Epithelial cell of prostate (primary cell): ENCODE results near the gene ARF3.

ENCODE experiments used
- DNase-seq: peaks from one replicate; pipeline ENCODE4 v3.0.0-alpha.2; 2011; ENCODE audit warnings: low read depth, low spot score
- H3K27ac ChIP-seq: fragments of 450-650 bp; 2 replicates; pipeline ENCODE4 v1.5.1; 2017; ENCODE audit warnings: mild to moderate bottlenecking

ARF3 gene

DNA sequence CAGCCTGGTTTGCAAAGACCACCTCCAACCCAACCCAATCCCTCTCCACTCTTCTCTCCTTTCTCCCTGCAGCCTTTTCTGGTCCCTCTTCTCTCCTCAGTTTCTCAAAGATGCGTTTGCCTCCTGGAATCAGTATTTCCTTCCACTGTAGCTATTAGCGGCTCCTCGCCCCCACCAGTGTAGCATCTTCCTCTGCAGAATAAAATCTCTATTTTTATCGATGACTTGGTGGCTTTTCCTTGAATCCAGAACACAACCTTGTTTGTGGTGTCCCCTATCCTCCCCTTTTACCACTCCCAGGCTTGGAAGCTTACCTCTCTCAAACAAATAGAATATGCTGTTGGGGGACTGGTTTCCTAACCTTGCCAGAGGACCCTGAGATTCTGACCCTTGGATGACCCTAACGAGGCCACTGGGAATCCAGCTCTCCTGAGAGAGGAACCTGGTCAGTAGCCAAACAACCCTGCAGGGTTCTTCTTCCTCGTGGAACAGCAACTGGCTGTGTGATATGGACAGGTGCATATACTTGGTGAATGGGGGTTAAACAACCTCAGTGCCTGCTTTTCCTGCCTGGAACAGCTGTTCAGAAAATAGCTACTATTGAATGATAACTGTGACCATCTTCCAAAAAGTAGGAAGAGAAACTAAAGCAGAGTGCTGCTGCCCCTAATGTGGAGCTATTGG lies 25.3 kb upstream of the ARF3 start:
- no peak for DNase-seq
- H3K27ac ChIP-seq, result no peak overlapping the region

DNA sequence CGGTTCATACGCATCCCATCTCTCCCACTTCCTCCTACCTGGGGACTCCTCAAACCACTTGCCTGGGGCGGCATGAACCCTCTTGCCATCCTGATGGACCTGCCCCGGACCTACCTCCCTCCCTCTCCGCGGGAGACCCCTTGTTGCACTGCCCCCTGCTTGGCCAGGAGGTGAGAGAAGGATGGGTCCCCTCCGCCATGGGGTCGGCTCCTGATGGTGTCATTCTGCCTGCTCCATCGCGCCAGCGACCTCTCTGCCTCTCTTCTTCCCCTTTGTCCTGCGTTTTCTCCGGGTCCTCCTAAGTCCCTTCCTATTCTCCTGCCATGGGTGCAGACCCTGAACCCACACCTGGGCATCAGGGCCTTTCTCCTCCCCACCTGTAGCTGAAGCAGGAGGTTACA lies 24.5 kb upstream of the ARF3 start:
- H3K27ac ChIP-seq, result no peak overlapping the region
- no peak for DNase-seq

GRCh38 chr12:48980953-48981756 lies 23.9 kb upstream of the ARF3 start:
- H3K27ac ChIP-seq, result no peak overlapping the region
- DNase-seq, result no peak

- no peak overlapping the region for H3K27ac ChIP-seq
- DNase-seq, result no peak
Observed at GRCh38 chr12:48980389-48980952, 23.2 kb upstream of the ARF3 start.

DNA sequence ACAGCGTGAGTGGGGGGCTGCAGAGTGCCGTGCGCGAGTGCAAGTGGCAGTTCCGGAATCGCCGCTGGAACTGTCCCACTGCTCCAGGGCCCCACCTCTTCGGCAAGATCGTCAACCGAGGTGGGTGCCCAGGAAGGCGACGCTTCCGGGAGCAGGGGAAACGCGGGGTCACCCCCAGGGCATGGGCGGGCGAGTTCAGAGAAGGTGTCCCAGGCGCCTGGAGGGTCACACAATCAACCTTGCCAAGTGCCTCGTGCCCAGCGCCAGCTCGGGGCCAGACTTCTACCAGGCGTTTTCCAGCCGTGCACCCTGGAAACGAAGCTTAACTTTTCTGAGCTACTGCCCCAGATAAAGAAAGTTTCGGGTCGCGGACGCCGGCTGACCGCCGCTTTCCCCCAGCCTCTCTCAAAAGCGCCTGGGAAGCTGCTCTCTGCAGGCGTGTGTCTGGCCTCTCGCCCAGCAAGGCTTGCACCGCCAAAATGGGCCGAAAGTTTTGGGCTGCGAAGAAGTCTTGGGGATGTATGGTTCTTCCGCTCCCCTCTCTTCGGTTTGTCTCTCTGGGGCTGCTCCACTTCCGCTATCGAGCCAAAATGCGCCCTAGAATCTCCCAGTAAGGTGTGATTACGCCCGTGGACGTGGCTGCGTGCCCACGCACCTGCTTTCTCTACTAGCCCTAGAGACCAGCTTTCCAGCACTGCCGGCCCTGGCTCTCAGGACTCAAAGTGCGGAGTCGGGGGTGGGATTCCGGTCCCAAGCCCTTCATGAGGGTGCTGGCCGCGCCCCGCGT lies 22.5 kb upstream of the ARF3 start:
- no peak overlapping the region for H3K27ac ChIP-seq
- DNase-seq, result no peak

DNA sequence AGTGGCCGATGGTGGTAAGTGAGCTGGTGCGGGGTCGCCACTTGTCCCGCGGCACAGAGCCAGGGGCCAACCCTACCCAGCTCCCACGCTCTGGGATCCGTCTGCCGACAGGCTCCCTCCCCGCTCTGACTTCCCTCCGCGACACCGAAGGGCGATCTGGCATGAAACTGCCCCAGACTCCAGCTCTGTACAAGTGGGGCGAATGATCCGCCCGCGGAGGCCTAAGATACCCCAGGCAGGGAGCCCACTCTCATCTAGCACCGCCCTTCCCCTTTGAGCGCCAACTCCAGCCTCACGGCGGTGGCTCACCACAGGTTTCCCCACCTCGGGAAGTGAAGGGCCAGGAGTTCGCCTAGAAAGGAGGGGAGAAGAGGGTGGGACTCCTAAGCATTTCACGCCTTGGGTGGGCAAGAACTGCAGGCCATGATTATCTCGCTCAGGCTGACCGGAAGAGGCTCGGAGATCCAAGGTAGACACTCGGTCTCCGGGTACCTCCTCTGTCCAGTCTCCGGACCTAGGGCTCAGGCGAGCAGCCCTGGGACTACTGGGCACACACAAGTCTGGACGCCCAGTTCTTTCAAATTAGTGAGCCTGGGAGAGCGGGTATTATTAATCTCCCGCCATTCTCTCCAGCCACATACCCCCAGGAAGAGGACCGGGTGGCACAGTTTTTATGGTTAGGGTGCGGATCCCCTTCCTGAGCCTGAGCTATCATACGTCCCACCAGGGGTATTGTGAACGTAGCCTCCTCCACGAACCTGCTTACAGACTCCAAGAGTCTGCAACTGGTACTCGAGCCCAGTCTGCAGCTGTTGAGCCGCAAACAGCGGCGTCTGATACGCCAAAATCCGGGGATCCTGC lies 21.7 kb upstream of the ARF3 start:
- no peak overlapping the region for H3K27ac ChIP-seq
- no peak for DNase-seq

GRCh38 chr12:48978291-48978740 lies 21.0 kb upstream of the ARF3 start, which contains the start of gene WNT1:
WNT1 (plus strand) TSS chr12:48978322; CDS start chr12:48978651, 329 bp downstream.
- DNase-seq, result no peak
- H3K27ac ChIP-seq, result no peak within 1 kb of the TSS

- H3K27ac ChIP-seq, result no peak overlapping the region
- DNase-seq, result no peak
Observed at GRCh38 chr12:48977290-48978281, 20.3 kb upstream of the ARF3 start.

GRCh38 chr12:48973941-48974673 lies 16.8 kb upstream of the ARF3 start:
- DNase-seq, result no peak

DNA sequence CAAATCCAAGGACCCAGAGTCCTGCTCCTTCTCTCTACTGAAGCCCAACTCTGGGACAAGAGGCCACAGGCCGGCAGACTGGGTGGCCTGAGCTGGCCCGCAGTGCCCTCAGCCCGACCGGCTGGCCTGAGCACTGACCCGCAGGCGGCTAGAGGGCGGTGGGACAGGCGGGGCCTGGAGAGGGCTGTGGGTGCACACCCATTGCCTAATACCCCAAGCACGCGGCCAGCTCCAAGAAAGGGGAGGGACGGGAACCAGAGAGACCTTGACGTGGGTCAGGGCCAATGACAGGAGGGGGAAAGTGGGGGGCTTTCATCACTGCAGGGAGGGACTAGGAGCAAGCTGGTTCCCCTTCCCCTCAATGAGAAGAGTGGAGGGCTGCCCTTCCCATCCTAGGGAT lies 16.2 kb upstream of the ARF3 start:
- no peak for DNase-seq
- no peak overlapping the region for H3K27ac ChIP-seq

More at GRCh38 chr12:48973941-48974673, 16.8 kb upstream of the ARF3 start:
- no peak overlapping the region for H3K27ac ChIP-seq

DNA sequence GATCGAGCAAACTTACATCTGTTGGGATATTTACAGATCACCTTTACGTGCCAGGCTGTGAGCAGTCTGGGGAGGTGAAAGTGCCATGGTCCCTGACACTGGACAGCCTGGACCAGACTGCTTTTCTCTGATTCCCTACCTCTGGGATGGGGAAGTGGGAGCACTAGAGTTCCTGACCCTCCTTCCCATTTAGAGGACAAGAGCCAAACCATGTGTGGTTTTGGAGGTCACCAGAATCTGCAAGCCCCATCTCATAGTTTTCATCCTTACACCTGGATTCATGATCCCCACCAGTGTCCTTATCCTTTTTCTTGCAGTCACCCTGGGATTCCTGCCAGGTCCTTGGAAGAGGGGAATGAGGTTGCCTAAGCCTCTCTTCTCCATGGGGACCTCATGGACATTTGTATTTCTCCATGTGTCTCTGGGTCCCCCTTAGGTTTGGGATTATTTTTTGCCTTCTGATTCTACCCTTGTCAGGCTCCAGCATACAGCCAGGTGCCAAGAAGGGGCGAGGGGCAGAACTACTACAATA lies 15.7 kb upstream of the ARF3 start:
- H3K27ac ChIP-seq, result no peak overlapping the region
- DNase-seq, result no peak

DNA sequence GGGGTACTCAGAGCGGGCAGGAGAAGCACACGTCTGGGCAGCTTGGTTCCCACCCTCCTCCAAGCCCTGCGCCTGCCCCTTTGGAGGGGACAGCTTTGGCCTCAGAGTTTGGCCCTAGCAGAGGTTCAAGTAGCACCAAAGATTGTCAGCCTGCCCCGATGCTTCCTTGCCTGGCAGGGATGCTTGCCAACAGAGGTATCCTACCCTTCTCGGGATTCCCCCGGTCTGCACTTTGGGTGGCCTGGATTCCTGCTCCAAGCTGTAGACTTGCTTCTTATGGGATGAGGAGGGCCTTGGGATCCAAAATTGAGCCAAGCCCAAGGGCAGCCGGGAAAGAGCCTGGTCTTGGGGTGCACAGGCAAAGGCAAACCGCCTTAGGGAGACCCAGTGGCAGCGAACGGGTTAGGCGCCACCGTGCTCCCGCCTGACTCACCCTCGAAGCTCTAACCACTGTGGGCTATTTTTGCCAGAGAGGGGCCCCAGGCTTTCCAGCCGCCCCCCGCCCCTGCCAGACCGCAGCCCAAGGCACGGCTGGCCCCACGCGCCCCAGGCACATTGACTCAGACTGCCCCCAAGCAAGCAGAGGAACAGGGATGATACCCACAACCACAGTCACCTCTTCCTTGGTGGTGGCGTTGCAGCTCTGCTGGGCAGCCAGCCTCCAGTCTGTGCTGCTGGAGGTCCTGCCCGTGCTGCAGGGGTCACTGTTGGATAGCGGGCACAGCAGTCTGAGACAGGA lies 15.1 kb upstream of the ARF3 start:
- no peak overlapping the region for H3K27ac ChIP-seq
- no peak for DNase-seq

DNA sequence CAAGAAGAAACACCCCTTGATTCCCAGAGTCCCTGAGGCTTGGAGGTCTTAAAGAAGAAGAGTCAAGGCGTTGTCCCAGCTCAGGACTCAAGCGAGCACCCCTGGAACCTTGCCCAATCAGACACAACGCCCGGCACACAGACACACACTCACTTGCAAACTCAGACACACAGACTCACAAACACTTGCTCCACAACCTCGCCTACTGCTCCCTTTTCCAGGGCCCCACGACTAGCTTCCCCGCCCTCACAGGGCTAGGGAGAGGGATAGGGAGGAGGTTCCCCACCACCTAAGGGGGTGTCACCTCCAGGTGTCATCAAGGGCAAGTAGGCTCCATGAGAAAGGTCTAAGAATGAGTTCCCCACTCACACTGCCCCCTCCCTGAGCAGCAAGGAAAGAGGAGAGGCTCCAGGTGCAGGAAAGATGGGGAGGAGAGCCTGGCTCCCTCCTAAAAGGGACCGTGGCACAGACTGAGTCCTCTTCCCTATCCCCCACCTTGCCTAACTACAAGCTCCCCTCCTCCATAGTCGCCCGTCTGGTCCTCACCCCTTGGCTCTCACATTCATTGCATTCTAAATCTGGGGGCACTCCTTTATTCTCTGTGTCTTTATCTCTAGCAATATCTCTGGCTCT lies 13.5 kb upstream of the ARF3 start:
- no peak overlapping the region for H3K27ac ChIP-seq
- DNase-seq, result no peak

DNA sequence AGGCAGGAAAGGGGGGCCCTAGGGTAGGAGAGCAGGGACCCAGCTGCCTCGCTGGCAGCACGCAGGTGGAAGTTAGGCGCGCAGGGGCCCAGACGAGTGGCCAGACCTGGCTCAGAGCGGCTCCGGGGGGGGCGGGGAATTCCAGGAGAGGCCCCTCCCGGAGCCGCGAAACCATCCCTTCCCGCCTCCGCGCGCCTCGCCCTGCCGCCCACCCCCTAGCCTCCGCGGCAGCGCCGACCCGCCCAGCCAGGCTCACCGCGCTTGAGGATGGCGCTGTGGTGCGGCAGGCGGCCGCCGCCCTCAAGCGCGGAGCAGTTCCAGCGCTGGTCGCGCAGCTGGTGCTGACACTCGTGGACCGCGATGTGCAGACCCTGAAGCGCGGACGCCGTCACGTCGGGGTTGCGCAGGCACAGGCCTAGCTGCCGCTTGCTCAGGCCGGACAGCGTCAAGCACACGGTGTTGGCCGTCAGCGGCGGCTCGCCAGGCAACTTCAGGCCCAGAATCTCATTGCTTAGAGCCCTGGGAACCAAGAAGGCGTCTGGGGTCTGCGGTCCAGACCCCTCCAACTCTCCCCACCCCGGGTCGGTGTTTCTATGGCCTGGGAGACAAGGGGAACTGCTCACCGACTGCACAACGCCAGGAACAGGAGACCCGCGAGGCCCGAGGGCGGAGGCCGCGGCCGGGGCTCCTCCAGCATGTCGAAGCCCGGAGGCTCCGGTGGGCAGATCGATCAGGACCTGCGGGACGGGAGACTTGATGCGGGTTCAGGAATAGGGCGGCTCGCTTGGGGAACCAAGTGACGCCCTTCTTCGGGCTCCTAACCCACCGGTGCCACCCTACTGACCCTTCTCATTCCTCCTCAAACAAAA lies 12.8 kb upstream of the ARF3 start:
- DNase-seq, result no peak
- H3K27ac ChIP-seq, result no peak overlapping the region

DNA sequence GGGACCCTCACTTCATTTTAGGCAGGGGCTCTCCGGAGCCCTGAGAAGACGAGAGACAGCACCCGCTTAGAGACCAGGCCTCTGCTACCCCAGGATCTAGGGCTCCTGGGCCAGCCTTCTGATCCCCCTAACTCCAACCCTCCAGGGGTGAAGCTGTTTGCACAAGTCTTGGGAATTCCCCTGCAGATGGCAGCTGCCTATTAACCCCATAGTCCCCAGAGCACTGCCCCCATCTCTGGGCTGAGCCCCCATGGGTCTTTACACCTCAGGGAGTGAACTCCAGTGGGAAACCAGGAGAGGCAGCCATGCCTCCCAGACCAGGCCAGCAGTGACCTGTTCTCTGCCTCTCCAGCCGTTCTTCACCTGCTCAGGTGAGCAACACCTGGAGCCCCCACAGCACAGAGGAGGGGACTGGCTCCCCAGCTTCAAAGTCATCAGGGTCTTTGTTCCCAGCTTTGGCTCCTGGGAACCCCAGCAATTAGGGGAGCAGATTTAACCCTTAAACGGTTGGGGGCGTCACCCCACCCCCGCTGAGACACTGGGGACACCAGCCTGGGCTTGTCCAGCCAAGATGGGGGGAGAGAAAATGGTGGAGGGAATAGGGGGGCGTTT lies 12.0 kb upstream of the ARF3 start:
- no peak overlapping the region for H3K27ac ChIP-seq

More for the DNA sequence above, 12.0 kb upstream of the ARF3 start:
- no peak for DNase-seq
